Caco-2 (cell line): ENCODE data around the gene PTPN14. TPM values are rescaled to one million over a fixed set of nuclear protein-coding genes. Genes with fewer than 3 reads are reported as not detected.

Experiments
- BruUV-seq: library from RNA; stranded (reverse); fragments of 400-500 nt; replicated peaks from 2 replicates; lab custom pipeline; 2021; lab: Mats Ljungman, UMichigan
- CTCF ChIA-PET: fragments of 300-600 bp; sonication (Branson Sonifier 250); formaldehyde crosslinking; loops from one replicate; lab custom pipeline; 2022; ENCODE audit warnings: antibody characterized with exemption; lab: Charles Lee
- POLR2A ChIA-PET: fragments of 300-600 bp; sonication (Branson Sonifier 250); formaldehyde crosslinking; loops from one replicate; lab custom pipeline; 2022; ENCODE audit warnings: antibody characterized with exemption; lab: Charles Lee
- DNase-seq, 2 experiments: peaks; one replicate each; pipeline versions ENCODE4 v3.0.0 to v3.0.0-alpha.2; 2020 to 2022
- H3K27me3 ChIP-seq: replicated peaks from 2 replicates; pipeline ENCODE4 v1.6.0; 2011; ENCODE audit warnings: low read length; ENCODE audit not compliant: control insufficient read depth, insufficient read depth
- H3K36me3 ChIP-seq: 2 replicates; pipeline ENCODE4 v1.5.1; 2011; ENCODE audit warnings: low read length; ENCODE audit not compliant: control insufficient read depth, insufficient read depth
- H3K4me1 ChIP-seq: fragments of 250-450 bp; sonication (Bioruptor Pico); 2 replicates; pipeline ENCODE4 v1.5.1; 2020; ENCODE audit warnings: mild to moderate bottlenecking
- H3K4me3 ChIP-seq: 2 replicates; pipeline ENCODE4 v1.5.1; 2011; ENCODE audit warnings: low read depth, mild to moderate bottlenecking, control low read depth, low read length
- H3K9me3 ChIP-seq: fragments of 250-450 bp; sonication (Bioruptor Pico); 2 replicates; pipeline ENCODE4 v1.5.1; 2020; ENCODE audit warnings: mild to moderate bottlenecking, moderate library complexity
- H3K27ac Mint-ChIP-seq: one replicate; pipeline ENCODE4 v1.8.0; 2022; ENCODE audit warnings: mixed read lengths; ENCODE audit not compliant: unreplicated experiment
- H3K27me3 Mint-ChIP-seq: one replicate; pipeline ENCODE4 v1.8.0; 2022; ENCODE audit warnings: mixed read lengths; ENCODE audit not compliant: insufficient read depth, unreplicated experiment
- H3K36me3 Mint-ChIP-seq: one replicate; pipeline ENCODE4 v1.8.0; 2022; ENCODE audit warnings: mild to moderate bottlenecking, mixed read lengths; ENCODE audit not compliant: insufficient read depth, unreplicated experiment
- H3K4me1 Mint-ChIP-seq: one replicate; pipeline ENCODE4 v1.8.0; 2022; ENCODE audit warnings: low read depth, mixed read lengths; ENCODE audit not compliant: unreplicated experiment
- H3K4me3 Mint-ChIP-seq: one replicate; pipeline ENCODE4 v1.8.0; 2022; ENCODE audit warnings: mild to moderate bottlenecking, moderate library complexity, mixed read lengths; ENCODE audit not compliant: unreplicated experiment
- H3K9me3 Mint-ChIP-seq: one replicate; pipeline ENCODE4 v1.8.0; 2022; ENCODE audit warnings: mixed read lengths; ENCODE audit not compliant: unreplicated experiment
- intact Hi-C: fragments of 100-400 bp; cut with micrococcal nuclease; formaldehyde crosslinking; loops from one replicate; pipeline ENCODE4 v1.10.0; 2022; ENCODE audit not compliant: unreplicated experiment
- total RNA-seq: library from RNA; stranded (reverse); gene quantifications from 2 replicates; pipeline ENCODE4 v1.2.3, GENCODE V29; 2022
- TF ChIP-seq, protein P1 (sequence below), 2 experiments: fragments of 200-600 bp in 1 of 2; IDR thresholded peaks; 1 replicate in 1 of 2; 2 replicates in 1 of 2; pipeline versions ENCODE4 v1.5.1 to v1.8.0; 2011 to 2022; ENCODE audit warnings: antibody characterized with exemption in 1 of 2, control low read depth in 1 of 2, inconsistent platforms in 1 of 2, low read depth in 1 of 2, low read length in 1 of 2, mild to moderate bottlenecking in 1 of 2, moderate library complexity in 1 of 2; ENCODE audit not compliant: insufficient read depth in 1 of 2, severe bottlenecking in 1 of 2, unreplicated experiment in 1 of 2

The PTPN14 gene
- total RNA-seq, 1 experiment from 2014 or later, result 103 TPM

DNA sequence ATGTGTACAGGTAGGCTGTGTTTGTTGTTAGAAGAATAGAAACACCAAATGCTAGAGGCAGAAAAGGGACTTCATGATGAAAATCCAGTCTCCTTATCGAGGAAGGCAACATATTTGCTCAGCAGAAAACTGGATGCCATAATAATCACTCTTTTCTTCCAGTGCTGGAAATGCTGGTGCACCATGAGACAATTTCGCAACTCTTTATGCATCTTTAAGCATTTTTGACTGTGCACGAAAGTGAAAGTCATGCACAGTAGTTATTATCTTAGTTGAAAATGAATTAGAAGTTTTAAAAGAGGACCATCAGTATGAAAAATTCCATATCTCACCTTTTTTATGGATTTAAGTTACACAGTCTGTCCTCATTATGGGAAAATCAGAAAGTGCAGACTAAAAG is 241.4 kb downstream of the PTPN14 start:
- intact Hi-C loops, result no loop called here
- POLR2A ChIA-PET, result no interaction called here
- Mint-ChIP-seq H3K36me3 (peaks cover 36% of the 10 kb centered on the region), H3K4me3 (no peak overlapping the region), H3K27ac (no peak overlapping the region), H3K9me3 (no peaks in the 10 kb centered on the region), H3K27me3 (no peaks in the 10 kb centered on the region), H3K4me1 (peaks cover 24% of the 10 kb centered on the region)
- Histone ChIP-seq H3K4me1 (0 out of 2 replicates have a peak, but pooled peaks cover 4% of the 10 kb centered on the region), H3K9me3 (no peaks in the 10 kb centered on the region), H3K36me3 (no peaks in the 10 kb centered on the region; the same call in none of the 2 replicates), H3K27me3 (no peaks in the 10 kb centered on the region), H3K4me3 (no peak overlapping the region)
- no peak for DNase-seq
- TF ChIP-seq, protein P1, sequence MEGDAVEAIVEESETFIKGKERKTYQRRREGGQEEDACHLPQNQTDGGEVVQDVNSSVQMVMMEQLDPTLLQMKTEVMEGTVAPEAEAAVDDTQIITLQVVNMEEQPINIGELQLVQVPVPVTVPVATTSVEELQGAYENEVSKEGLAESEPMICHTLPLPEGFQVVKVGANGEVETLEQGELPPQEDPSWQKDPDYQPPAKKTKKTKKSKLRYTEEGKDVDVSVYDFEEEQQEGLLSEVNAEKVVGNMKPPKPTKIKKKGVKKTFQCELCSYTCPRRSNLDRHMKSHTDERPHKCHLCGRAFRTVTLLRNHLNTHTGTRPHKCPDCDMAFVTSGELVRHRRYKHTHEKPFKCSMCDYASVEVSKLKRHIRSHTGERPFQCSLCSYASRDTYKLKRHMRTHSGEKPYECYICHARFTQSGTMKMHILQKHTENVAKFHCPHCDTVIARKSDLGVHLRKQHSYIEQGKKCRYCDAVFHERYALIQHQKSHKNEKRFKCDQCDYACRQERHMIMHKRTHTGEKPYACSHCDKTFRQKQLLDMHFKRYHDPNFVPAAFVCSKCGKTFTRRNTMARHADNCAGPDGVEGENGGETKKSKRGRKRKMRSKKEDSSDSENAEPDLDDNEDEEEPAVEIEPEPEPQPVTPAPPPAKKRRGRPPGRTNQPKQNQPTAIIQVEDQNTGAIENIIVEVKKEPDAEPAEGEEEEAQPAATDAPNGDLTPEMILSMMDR (IDR thresholded peaks at IDR 0.05; ENCODE audit: insufficient read depth in 1 of 2, low read depth in 1 of 2, low read length in 1 of 2, severe bottlenecking in 1 of 2, unreplicated experiment in 1 of 2), result no peak
- CTCF ChIA-PET, result no interaction called here
- BruUV-seq, result no TSS peak

DNA sequence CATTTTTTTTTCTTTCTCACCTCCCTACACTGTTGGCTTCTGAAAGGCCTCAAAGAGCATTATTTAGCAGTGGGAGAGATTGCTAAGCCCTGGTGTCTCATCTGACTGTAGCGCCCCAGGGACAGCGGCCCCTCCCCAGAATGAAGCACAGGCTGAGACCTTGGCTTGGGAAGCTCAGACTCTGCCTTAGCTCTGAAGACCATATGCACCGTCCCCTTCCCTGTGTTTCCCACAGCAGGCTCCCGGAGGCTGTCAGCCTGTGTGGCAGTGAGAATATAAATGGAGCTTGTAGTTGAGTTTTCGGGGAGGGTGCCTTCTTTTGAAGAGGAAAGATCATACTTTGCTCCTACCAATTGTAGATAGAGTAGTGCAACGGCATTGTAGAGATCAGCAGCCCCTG is 245.1 kb downstream of the PTPN14 start:
- ChIA-PET CTCF (interaction anchor here (1.6 kb wide), 1 partner anchor 26 kb away, joined by 4 read pairs; no protein-coding TSS in a partner anchor), POLR2A (no interaction called here)
- Histone ChIP-seq H3K27me3 (no peaks in the 10 kb centered on the region), H3K4me1 (0 out of 2 replicates have a peak, but pooled peaks cover 4% of the 10 kb centered on the region), H3K4me3 (no peak overlapping the region), H3K36me3 (no peaks in the 10 kb centered on the region; the same call in none of the 2 replicates), H3K9me3 (no peaks in the 10 kb centered on the region)
- intact Hi-C loops, result no loop called here
- H3K27ac Mint-ChIP-seq, result no peak overlapping the region
- no peaks in the 10 kb centered on the region for H3K9me3 Mint-ChIP-seq
- BruUV-seq, result no TSS peak
- TF ChIP-seq, protein P1 (IDR thresholded peaks at IDR 0.05; ENCODE audit: insufficient read depth in 1 of 2, low read depth in 1 of 2, low read length in 1 of 2, severe bottlenecking in 1 of 2, unreplicated experiment in 1 of 2), result no peak
- no peak for DNase-seq
- H3K27me3 Mint-ChIP-seq, result no peaks in the 10 kb centered on the region
- peaks cover 52% of the 10 kb centered on the region for H3K36me3 Mint-ChIP-seq
- H3K4me3 Mint-ChIP-seq, result no peak overlapping the region
- H3K4me1 Mint-ChIP-seq, result peaks cover 24% of the 10 kb centered on the region

DNA sequence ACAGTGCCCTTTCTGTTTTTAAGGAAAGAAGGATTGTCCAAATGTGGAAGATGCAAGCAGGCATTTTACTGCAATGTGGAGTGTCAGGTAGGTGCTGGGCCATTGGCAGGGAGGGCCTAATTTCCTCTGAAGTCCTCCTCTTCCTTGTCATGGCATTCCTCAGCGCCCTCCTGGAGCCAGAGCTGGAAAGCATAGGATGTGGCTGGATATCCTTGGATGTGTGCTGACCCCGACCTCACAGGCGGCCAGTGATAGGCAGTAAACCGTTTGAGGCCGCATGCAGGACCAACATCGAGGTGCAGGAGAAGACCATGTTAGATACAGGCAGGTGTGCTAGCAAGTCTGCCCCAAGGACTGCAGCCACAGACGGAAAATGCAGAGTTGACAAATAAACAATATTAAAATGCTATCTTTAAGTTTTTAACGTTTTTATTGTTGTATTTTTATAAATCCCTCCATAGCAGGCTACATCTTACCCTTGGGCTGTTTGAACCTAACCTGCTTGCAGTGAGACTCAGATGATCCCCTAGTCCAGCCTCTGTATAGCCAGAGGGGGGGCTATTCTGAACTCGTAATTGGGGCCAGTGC is 246.1 kb downstream of the PTPN14 start:
- H3K27ac Mint-ChIP-seq, result no peak overlapping the region
- BruUV-seq, result no TSS peak
- TF ChIP-seq, protein P1 (IDR thresholded peaks at IDR 0.05; ENCODE audit: insufficient read depth in 1 of 2, low read depth in 1 of 2, low read length in 1 of 2, severe bottlenecking in 1 of 2, unreplicated experiment in 1 of 2), result no peak
- Histone ChIP-seq H3K27me3 (no peaks in the 10 kb centered on the region), H3K9me3 (no peaks in the 10 kb centered on the region), H3K4me3 (no peak overlapping the region), H3K4me1 (0 out of 2 replicates have a peak, but pooled peaks cover 4% of the 10 kb centered on the region), H3K36me3 (no peaks in the 10 kb centered on the region)
- peaks cover 51% of the 10 kb centered on the region for H3K36me3 Mint-ChIP-seq
- peaks cover 24% of the 10 kb centered on the region for H3K4me1 Mint-ChIP-seq
- no peaks in the 10 kb centered on the region for H3K9me3 Mint-ChIP-seq
- no peak overlapping the region for H3K4me3 Mint-ChIP-seq
- no peak for DNase-seq
- H3K27me3 Mint-ChIP-seq, result no peaks in the 10 kb centered on the region
- ChIA-PET POLR2A (interaction anchor here (0.8 kb wide), 1 partner anchor 25 kb away, joined by 5 read pairs; no protein-coding TSS in a partner anchor), CTCF (no interaction called here)
- intact Hi-C loops, result no loop called here
